HG03378 (cell line): ENCODE measurements around the gene TNFAIP8L2.
A peak's percentile ranks its signal among the peaks of the same experiment; 100 is the strongest.

Experiments used
- ATAC-seq: cut with Tn5 transposase; IDR thresholded peaks from one replicate; pipeline ENCODE4 v1.9.1; 2021; ENCODE audit warnings: mild to moderate bottlenecking, moderate library complexity; ENCODE audit not compliant: unreplicated experiment

TNFAIP8L2 gene

DNA sequence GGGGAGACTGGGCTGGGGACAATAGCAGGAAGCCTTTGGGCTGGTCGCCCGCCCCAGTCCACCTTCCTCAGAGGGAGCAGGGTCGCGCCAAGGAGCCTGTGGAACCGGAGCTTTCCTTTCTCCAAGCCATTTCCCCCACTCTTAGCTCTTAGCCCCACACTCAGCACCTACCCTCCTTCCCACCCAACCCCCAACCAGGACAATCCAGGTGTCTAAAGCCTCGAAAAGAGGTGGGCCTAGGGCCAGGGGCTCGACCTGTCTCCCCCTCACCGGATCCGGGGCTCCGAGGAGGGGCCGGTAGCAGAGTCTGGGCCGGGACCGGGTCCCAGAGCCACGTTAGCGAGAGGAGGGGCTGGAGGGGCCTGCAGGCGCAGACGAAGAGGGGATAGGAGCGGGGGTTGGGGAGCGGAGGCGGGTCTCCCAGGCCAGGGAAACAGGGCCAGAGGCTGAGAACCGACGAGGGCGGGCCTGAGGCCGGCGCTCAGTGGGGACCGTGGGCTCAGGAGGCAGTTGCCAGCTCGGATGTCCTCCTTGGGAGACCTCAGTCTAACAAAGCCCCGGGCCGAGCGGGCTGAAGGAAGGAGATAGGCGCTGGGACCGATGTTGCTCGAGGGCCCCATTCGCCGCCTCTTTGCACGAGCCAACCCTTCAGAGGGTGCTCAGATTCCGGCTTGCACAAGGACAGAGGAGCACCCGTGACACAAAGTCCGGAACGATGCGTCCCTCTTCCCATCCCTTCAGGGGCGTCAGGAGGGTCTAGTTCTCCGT, 11.0 kb upstream of the TNFAIP8L2 start:
- ATAC-seq: no peak

DNA sequence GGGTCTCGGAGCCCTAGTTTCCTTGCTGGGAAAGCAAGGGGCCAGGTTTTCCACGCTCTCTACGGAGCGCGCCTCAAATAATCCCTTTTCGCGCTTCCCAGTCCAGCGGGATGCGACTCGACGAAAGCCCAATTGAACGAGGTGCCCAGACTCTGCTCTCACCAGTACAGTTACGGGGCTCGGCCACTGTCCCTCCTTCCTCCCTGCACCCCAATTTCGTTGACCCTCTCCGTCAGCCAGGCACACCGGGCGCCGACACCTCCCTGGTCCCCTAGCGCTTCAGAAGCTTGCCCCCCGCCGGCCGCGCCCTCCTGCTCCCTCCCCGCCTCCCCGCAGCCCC, 10.4 kb upstream of the TNFAIP8L2 start:
- ATAC-seq: no peak

DNA sequence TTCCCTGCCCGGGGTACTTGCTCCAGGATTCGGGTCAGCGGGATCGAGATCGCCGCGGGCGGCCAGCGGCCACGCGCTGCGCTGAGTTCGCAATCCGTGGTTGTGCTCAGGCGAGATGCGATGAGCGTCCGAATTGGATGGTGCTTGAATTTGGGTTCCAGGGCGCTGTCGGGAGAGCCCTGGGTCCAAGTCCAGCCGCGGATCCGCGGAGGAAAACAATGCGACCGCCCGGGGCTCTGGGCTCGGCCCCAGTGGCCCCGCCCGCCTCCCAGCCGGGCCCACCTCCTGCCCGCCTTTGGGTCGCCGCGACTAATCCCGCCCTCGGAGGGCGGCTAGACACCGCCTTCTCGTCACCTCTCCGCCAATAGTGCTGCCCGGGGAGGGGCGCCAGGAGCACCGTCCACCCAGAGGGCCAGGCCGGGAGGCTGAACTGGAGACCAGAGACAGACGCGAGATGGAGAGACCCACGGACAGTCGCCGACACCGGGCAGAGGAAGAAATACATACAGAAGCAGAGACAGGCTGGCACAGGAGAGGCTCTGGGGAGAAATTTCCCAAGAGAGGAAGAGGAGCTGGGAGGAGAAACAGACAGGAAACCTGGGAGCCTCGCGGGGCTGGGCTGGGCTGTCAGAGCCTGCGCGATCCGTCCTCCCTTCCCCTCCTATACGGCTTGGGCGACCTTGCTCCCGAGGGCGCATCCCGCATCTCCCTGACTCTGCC, 9.9 kb upstream of the TNFAIP8L2 start, which contains the start of gene SEMA6C:
Gene SEMA6C, minus strand, starts transcription at position 220 of the 720 bp plus-strand sequence. CDS start 4,010 bp downstream, outside the sequence.
- peak; percentile 84 for ATAC-seq

DNA sequence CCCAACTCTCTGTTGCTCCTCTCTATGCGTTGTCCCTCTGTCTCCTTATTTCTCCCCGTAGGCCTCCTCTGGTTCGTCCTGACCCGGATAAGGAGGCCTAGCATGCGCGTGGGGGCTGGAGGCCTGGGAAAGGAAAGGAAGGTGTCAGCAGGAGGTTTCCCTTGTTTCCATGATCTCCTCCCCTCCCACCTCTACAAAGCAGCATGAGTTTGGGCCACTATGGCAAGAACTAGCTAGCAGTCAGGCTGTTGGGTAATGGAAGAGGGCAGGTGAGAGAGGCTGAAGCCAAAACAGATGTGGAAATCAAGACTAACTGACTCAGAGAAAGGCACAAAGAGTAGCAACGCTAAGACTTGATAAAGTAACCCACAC, 9.3 kb upstream of the TNFAIP8L2 start:
- ATAC-seq: no peak

DNA sequence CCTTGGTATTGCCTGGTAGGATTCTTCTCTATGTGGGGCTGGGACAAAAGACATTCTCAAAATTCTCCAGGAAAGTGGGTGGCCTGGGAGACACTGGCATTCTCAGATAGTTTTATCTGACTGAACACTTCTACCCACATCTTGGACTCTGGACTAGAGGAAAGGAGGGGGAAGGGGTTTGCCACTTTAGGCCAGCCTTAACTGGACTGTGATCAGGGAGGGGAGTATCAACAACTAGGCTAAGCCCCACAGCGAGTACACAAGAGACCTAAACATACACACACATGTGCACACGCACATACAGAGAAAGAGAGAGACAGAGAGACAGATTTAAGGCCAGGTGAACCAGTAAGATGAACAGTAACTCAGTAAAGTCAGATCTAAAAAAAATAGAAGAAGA, 8.8 kb upstream of the TNFAIP8L2 start:
- ATAC-seq: no peak

DNA sequence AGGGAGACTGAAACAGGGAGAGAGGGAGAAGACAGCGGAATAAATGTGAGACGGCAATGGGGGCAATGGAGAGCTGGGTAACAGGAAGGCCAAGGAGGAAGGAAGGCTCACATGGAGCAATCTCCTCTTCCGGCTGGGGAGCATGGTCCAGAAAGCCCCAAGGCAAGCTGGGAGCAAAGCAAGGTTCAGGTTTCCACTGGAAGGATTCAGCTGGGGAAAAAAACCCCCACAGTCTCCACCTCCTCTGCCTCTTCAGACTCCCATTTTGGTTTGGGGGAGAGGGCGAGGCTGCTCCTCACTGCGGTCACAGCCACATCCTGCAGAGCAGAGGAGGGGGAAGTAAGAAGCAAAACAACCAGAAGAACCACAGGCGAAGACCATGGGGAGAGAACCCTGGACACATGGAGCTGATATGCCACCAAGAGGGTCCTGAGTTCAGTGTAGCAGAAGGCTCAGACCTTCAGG, 650 bp downstream of the TNFAIP8L2 start:
- ATAC-seq: no peak

DNA sequence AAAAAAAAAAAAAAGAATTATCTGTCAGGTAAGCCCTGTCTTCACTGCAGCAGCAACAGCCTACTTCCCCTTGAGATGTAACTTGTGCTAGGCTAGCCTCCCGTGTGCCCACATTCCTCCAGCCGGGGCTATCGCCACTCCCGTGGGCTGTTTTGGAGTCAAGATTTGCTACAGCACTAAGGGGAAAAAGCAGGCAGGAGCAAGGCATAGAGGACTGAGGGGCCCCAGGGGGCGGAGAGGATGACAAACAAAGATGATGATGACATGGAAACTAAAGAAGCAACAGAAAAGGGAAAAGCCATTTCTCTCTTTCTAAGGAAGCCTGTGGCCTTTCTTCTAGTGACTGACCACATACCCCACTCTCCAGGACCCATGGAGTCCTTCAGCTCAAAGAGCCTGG, 1.9 kb downstream of the TNFAIP8L2 start:
- no peak for ATAC-seq

DNA sequence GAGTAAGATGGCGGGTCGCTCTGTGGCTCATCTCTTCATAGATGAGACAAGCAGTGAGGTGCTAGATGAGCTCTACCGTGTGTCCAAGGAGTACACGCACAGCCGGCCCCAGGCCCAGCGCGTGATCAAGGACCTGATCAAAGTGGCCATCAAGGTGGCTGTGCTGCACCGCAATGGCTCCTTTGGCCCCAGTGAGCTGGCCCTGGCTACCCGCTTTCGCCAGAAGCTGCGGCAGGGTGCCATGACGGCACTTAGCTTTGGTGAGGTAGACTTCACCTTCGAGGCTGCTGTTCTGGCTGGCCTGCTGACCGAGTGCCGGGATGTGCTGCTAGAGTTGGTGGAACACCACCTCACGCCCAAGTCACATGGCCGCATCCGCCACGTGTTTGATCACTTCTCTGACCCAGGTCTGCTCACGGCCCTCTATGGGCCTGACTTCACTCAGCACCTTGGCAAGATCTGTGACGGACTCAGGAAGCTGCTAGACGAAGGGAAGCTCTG, 2.4 kb downstream of the TNFAIP8L2 start:
- ATAC-seq: no peak

DNA sequence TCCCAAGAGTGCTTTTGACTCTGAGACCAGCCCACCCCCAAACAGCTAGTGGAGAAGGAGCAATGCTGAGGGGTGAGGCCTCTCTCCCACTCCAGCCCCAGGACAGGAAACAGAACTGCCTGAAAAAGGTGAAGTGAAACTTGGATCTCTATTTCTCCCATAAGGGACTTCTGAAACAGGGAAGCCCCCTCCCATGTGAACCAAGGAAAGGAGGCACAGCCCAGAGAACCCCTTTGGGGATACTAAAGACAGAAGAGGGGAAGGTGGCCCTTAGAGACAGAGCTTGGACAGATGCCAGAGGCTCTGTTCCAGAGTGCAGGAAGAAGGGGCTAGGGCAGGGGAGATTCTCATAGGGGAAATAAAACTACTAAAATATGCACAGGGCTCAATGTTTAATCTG, 2.9 kb downstream of the TNFAIP8L2 start:
- ATAC-seq: no peak

DNA sequence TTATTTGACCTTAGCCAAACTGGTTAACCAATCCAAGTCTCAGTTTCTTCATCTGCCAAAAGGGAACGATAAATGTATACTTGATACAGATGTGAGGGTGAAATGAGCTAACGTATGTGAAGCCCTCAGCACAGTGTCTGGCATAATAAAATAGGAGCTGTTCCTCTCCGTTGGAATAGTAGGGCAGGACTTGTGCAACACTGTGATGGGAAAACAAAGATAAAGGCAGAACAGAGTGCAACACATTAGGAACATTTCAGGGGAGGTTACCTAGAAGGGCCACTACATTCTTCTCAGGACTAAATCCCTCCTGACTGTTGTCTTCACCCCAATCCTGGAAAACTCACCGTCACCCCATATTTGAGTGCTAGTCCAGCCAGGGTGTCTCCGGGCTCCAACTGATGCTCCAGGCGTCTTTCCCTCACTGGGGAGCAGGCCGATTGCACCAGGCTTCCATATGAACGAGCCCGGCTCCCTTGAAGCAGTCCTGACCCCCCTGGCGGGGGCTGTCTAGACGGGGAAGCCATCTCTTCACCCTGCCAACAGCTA, 8.4 kb downstream of the TNFAIP8L2 start:
- ATAC-seq: no peak

DNA sequence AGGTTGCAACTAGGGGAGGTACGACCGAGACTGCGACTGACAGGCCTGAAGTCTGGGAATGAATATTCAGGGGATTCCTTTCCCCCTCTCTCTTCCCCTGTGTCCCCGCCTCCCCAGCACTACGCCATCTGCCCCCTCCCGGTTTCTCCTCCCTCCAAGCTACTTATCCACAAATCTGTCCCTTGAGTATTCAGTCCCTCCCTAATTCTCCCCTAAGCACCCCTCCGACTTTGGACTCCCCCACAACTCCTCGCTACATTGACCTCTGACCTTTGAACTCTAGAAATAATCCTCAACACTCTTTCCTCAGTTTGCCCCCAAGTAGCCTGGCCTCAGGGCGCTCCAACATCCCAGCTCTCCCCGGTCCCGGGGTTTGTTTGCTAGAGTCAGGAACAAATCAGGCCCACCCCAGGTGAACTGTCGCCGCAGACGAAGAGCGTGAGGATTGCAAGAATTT, 8.9 kb downstream of the TNFAIP8L2 start:
- no peak for ATAC-seq

DNA sequence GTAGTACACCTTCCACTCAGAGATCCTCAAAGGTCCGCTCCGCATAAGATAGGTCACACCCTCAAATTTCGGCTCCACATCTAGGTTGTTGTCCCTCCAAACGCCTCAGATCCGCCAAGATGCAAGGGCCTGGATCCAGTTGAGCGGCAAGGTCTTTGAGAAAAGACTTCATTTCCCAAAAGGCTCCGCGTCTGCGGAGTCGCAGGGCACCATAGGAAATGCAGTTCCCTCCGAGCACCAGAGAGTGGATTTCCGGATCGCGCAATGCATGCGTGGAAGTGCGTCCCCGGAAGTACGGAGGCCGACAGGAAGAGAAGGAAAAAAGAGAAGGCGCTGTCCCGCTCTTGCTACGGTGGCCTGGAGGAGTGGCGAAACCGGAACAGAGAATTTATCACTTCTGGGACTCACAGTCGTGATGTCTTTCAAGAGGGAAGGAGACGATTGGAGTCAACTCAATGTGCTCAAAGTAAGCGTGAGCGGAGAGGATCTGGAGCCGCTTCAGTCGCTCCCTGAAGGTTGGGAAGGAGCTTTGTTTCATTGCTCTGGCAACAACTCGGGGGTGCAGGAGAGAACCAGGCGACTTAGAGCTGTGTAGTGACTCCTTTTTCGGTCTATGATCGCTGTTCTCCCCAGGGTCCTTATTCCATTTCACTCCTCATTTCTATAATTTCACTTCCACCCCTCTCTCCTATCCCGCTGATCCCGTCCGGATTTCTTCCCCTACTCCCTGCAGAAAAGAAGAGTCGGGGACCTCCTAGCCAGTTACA, 9.5 kb downstream of the TNFAIP8L2 start, which contains the start of the genes LYSMD1 and SCNM1:
Gene LYSMD1, minus strand, starts transcription at position 165 of the 767 bp plus-strand sequence. CDS start 644 bp downstream, outside the sequence.
Gene SCNM1, plus strand, starts transcription at position 407 of the 767 bp plus-strand sequence. Its CDS starts 9 bp downstream, at position 416.
- peak; percentile 75 for ATAC-seq

DNA sequence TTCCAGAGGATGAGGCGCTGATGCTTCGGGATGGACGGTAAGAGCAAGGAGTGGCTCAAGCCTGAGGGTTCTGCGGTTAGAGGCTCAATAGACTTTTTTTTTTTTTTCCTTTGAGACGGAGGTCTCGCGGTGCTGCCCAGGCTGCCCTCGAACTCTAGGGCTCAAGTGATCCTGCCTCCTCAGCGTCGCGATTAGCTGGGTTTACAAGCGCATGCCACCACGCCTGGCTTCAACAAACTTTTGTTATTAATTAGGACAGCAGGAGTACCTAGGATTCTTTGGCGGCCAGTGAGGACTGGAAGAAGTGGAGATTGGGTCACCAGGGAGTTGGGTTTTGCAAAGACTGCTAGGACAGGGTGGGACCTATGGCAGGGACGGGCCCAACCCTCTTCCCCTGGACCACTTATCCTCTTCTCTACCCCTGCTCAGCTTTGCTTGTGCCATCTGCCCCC, 10.1 kb downstream of the TNFAIP8L2 start:
- ATAC-seq: no peak

DNA sequence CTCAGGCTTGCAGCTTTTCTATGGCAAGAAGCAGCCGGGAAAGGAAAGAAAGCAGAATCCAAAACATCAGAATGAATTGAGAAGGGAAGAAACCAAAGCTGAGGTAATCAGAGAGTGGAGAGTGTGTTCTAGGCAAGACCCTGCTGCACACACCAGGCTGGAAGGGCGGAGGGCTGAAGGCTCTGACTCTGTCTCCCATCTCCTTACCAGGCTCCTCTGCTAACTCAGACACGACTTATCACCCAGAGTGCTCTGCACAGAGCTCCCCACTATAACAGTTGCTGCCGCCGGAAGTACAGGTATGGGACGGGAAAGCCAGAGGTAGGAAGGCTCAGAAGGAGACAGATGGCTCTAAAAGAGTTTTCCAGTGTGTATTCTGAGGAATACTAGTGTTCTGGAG, 10.7 kb downstream of the TNFAIP8L2 start:
- no peak for ATAC-seq

DNA sequence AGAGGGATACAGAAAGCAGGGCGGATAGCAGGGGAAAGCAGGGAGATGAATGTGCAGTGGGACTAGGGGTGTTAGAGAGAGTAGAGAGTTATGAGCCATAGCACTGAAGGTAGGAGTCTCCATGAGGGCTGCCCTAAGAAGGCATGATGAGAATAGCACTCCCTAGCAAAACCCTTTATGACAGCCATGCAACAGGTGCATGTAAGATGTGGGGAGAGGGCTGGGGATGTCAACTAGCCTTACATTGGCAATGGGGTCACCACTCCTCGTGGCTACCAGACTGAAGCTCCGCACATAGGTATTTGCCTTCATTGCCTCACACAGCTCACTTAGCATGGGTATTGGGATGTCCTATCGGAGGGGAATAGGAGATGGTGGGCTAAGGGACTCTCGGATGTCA, 14.7 kb downstream of the TNFAIP8L2 start:
- ATAC-seq: no peak

DNA sequence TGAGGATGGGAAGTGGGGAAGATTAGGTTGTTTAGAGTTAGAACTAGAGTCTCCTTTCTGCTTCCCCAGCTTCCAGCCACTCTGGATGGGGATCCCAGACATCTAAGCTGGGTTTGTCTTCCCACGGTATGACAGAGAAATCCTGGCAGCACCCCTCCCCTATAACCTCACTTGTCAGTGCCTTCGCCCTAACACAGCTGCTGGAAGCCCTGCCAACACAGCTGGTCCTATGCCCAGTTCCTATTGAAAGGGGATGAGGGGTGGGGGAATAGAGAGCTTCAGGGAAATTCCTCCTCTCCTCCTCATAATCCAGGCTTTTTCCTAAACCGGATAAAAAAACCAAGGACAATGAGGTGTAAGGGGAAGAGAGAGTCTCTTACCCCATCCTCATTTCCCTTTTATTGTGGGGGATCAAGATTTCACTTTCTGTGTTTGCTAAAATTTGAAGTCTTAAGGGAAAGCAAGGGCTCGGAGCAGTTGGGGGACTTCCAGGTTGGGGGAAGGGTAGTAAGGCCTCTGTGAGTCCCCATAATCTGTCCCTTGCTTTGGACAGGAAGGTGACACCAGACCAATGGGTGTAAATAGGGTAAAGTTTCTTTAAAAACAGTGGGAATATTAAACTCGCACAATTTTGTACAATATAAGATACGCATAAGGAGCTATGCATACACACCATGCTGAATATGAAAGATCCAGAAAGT, 18.7 kb downstream of the TNFAIP8L2 start:
- ATAC-seq: no peak

DNA sequence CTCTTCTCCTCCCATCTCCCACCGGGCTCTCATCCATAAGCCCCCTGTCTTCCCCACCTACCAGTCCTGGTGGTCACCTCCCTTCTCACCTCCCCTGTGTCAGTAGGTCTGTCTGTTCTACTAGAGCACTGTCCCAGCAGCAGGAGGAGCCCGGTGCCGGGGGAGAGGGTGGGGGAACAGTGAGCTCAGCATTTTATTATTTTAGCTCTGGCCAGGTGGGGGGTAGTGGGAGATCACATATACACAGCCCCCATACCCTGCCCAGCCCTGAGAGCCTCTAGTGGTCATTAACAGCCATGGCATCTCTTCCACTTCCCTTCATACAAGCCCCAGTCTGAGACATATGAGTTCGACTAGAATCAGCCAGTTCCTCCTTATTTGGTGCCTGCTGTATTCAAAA, 19.4 kb downstream of the TNFAIP8L2 start, which contains the start of gene TMOD4:
Gene TMOD4, minus strand, starts transcription at position 119 of the 400 bp plus-strand sequence. CDS start 1,106 bp downstream, outside the sequence.
- ATAC-seq: no peak

DNA sequence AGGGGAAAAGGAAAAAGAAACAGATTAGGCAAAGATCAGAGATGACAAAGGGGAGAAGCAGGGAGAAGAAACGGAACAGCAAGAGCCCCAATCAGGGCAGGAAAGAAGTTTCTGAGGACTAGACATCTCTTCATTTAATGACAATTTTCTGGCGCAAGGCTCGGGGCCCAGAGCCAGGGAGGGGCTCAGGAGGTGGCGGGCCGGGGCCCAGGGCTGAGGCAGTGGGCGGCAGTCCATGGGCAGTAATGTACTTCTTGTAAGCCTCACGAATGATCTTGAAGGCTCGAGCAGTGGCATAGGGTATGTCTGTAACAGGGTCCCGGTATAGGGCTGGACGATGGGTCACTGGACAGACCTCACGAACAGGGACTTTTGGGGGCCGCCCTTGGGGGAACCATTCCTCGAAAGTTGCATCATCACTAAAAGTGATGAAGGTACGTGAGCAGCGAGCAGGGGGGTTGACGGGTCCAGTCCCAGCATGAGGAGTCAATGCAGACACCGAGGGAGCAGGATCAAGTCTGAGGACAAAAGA, 20.1 kb downstream of the TNFAIP8L2 start:
- ATAC-seq: no peak

DNA sequence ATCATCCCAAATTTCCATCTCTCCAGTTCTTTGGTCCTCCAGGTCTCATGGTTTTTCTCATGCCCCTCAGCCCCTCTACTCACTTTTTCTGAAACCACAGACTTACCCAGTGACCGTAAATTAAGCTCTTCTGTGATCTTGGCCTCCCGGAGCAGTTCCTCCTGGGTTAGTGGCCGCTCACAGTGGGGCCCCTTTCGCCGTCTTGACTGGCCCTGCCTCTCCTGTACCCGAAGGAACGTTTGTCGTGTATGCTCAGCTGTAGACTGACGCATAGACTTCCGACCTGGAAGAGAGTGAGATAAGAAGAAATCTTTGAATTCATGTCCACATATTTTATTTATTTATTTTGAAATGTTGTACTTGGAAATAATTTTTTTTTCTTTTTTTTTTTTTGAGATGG, 27.8 kb downstream of the TNFAIP8L2 start:
- ATAC-seq: no peak

DNA sequence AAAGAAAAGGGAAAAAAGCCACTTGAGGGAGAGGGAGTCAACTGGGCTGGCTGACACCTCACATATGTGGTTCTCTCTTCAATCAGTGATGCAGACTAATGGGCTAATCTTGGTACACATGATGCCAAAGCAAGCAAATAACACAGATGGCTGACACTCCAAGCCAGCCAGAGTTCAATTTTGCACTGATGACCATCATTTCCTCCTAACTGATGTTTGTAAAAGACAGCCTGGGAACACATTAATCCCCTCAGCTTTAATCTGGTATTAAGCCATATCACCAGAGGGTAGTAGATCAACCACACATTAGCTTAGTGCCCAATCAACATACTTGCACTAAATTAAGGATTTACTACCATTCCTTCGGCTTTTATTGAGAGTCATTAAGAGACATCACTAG, 30.8 kb downstream of the TNFAIP8L2 start:
- ATAC-seq: no peak
